Sigmoid colon (tissue), 7 donors: ENCODE data around the gene SLA2. TPM values are rescaled to one million over a fixed set of nuclear protein-coding genes. Genes with fewer than 3 reads are reported as not detected.
A peak's percentile ranks its signal among the peaks of the same experiment; 100 is the strongest.

Experiments used
- DNase-seq: peaks from one replicate; pipeline ENCODE4 v3.0.0-alpha.2; 2019
- H3K27ac ChIP-seq, 4 donors: fragments of 200-600 bp; sonication (generic); one replicate each; pipeline ENCODE4 v1.5.1; 2016 to 2019; ENCODE audit warnings: mild to moderate bottlenecking in 1 of 4
- H3K27me3 ChIP-seq, 3 donors: fragments of 200-600 bp; sonication (generic); one replicate each; pipeline ENCODE4 v1.5.1; 2019; ENCODE audit warnings: mild to moderate bottlenecking in 1 of 3
- H3K36me3 ChIP-seq, 4 donors: fragments of 200-600 bp; sonication (generic); one replicate each; pipeline ENCODE4 v1.5.1; 2016 to 2019
- H3K4me1 ChIP-seq, 4 donors: fragments of 200-600 bp; sonication (generic); one replicate each; pipeline ENCODE4 v1.5.1; 2017 to 2019
- H3K4me3 ChIP-seq, 4 donors: fragments of 200-600 bp; sonication (generic); one replicate each; pipeline ENCODE4 v1.5.1; 2017 to 2019; ENCODE audit warnings: mild to moderate bottlenecking in 2 of 4, moderate library complexity in 1 of 4
- H3K9me3 ChIP-seq, 4 donors: fragments of 200-600 bp in 3 of 4; sonication (generic) in 3 of 4; one replicate each; pipeline versions ENCODE4 v1.5.1 to v1.6.1; 2013 to 2019
- CTCF ChIP-seq, 4 experiments: fragments of 450-650 bp in 3 of 4; fragments of 200-600 bp in 1 of 4; IDR thresholded peaks; one replicate each; pipeline ENCODE4 v1.5.1; 2016 to 2019; ENCODE audit warnings: antibody characterized with exemption in 4 of 4, mild to moderate bottlenecking in 3 of 4, moderate library complexity in 2 of 4
- EP300 ChIP-seq, 4 donors: sonication (generic); formaldehyde crosslinking; IDR thresholded peaks; one replicate each; pipeline ENCODE4 v1.6.1; 2017; ENCODE audit warnings: antibody characterized with exemption in 4 of 4
- POLR2A ChIP-seq, 2 donors: fragments of 450-650 bp; IDR thresholded peaks; one replicate each; pipeline ENCODE4 v1.6.1; 2016; ENCODE audit warnings: antibody characterized with exemption in 2 of 2, mild to moderate bottlenecking in 2 of 2, moderate library complexity in 2 of 2
- POLR2AphosphoS5 ChIP-seq, 4 donors: sonication (generic); formaldehyde crosslinking; IDR thresholded peaks; one replicate each; pipeline ENCODE4 v1.6.1; 2017; ENCODE audit warnings: antibody characterized with exemption in 4 of 4
- WGBS, 2 donors: extraction: QIAGEN DNeasy Blood & Tissue Kit; methylation state at CpG; one replicate each; pipeline ENCODE4 v1.1.7; 2013; 5-methylcytosine and 5-hydroxymethylcytosine counted together
- intact Hi-C: fragments of 100-400 bp; cut with DNase I; formaldehyde crosslinking; loops from one replicate; pipeline ENCODE4 v1.15.1; 2023
- polyA plus RNA-seq, 3 donors: library from polyadenylated mRNA; stranded (reverse); fragments of 200-250 nt; gene quantifications; one replicate each; pipeline ENCODE4 v1.2.3, GENCODE V29; 2013
- total RNA-seq, 4 donors: library from RNA; depleted of rRNA; stranded (reverse); fragments of >200 nt; gene quantifications; one replicate each; pipeline ENCODE4 v1.1.0, GENCODE V29; 2016
- donor health status: healthy with polysubstance abuse.
- donor health status: Bipolar disorder and iron deficiency.
- donor health status: healthy.

SLA2 gene
- total and polyA plus RNA-seq, 7 donors, result 0.46 to 3.4 (median 0.55) TPM; not detected in 3

GRCh38 chr20:36573798-36574365 lies 72.1 kb downstream of the SLA2 start:
- WGBS, 2 donors, result 0 to 1% methylated on average over 53 of the region's 53 CpGs
- Histone ChIP-seq H3K4me3 (peak overlapping the region; percentile 82 to 87 (median 84)), H3K9me3 (no peaks in the 10 kb centered on the region), H3K27me3 (no peaks in the 10 kb centered on the region), H3K27ac (peak overlapping the region; percentile 88 to 94 (median 91)), H3K4me1 (peaks cover 0 to 40% (median 29%) of the 10 kb centered on the region in 4 donors), H3K36me3 (peaks cover 0 to 4% (median 0%) of the 10 kb centered on the region in 4 donors)
- peak; percentile 79 for DNase-seq
- TF ChIP-seq POLR2AphosphoS5 (IDR thresholded peaks at IDR 0.05) (no peak), CTCF (IDR thresholded peaks at IDR 0.05) (no peak), EP300 (IDR thresholded peaks at IDR 0.05) (no peak), POLR2A (IDR thresholded peaks at IDR 0.05) (no peak)
- intact Hi-C loops, result loop anchor here (2.0 to 10.0 kb wide), 2 partner anchors 31 to 201 kb away; partner anchors contain the start of genes DSN1 and RAB5IF

- Histone ChIP-seq H3K4me1 (peaks cover 0 to 40% (median 29%) of the 10 kb centered on the region in 4 donors), H3K27ac (peak within 1 kb of the TSS; percentile 88 to 94 (median 91)), H3K4me3 (peak within 1 kb of the TSS; percentile 82 to 87 (median 84)), H3K36me3 (no peaks in the 10 kb centered on the region), H3K9me3 (no peaks in the 10 kb centered on the region), H3K27me3 (no peaks in the 10 kb centered on the region)
- TF ChIP-seq EP300 (IDR thresholded peaks at IDR 0.05) (no peak), POLR2AphosphoS5 (IDR thresholded peaks at IDR 0.05) (peak in 3 of 4 donors; percentile 48 to 66 (median 64))
- DNase-seq, result peak; percentile 92
- intact Hi-C loops, result loop anchor here (10.0 kb wide), 1 partner anchor 202 kb away; the partner anchor contains the start of gene DSN1
- WGBS, 2 donors, result 3 to 6% methylated on average over 80 of the region's 80 CpGs
These were observed 72.7 kb downstream of the SLA2 start, which contains the start of gene TGIF2 for GRCh38 chr20:36573103-36573797. Gene TGIF2, plus strand, starts transcription at chr20:36573597. Its CDS starts 5,178 bp downstream, at chr20:36578775.

DNA sequence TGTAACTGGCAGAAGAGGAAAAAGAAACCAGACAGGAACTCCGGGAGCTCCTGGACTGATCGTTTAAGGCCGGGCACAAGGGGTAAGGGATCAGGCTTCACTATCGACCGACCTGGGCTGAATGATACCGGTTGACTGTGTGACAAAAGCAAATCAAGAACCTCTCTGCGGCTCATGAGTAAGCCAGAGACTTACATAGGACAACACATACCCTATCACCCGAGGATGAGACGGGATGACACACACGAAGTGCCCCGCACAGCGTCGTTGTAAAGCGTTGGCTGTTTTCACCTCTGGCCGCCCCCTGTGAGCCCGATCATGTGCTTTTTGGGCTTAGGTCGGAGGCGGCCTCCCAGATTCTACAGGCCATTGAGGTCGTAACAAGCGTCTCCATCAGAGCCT lies 73.3 kb downstream of the SLA2 start:
- H3K4me3 ChIP-seq, result peak overlapping the region; percentile 82 to 87 (median 84)
- peak overlapping the region; percentile 88 to 94 (median 91) for H3K27ac ChIP-seq
- H3K27me3 ChIP-seq, result no peaks in the 10 kb centered on the region
- H3K36me3 ChIP-seq, result no peaks in the 10 kb centered on the region
- peaks cover 0 to 40% (median 29%) of the 10 kb centered on the region in 4 donors for H3K4me1 ChIP-seq
- DNase-seq, result no peak
- WGBS, 2 donors, result 18 to 19% methylated on average over 20 of the region's 20 CpGs
- TF ChIP-seq EP300 (IDR thresholded peaks at IDR 0.05) (no peak), CTCF (IDR thresholded peaks at IDR 0.05) (no peak), POLR2AphosphoS5 (IDR thresholded peaks at IDR 0.05) (no peak)
- intact Hi-C loops, result loop anchor here (10.0 kb wide), 1 partner anchor 202 kb away; the partner anchor contains the start of gene DSN1
- no peaks in the 10 kb centered on the region for H3K9me3 ChIP-seq

DNA sequence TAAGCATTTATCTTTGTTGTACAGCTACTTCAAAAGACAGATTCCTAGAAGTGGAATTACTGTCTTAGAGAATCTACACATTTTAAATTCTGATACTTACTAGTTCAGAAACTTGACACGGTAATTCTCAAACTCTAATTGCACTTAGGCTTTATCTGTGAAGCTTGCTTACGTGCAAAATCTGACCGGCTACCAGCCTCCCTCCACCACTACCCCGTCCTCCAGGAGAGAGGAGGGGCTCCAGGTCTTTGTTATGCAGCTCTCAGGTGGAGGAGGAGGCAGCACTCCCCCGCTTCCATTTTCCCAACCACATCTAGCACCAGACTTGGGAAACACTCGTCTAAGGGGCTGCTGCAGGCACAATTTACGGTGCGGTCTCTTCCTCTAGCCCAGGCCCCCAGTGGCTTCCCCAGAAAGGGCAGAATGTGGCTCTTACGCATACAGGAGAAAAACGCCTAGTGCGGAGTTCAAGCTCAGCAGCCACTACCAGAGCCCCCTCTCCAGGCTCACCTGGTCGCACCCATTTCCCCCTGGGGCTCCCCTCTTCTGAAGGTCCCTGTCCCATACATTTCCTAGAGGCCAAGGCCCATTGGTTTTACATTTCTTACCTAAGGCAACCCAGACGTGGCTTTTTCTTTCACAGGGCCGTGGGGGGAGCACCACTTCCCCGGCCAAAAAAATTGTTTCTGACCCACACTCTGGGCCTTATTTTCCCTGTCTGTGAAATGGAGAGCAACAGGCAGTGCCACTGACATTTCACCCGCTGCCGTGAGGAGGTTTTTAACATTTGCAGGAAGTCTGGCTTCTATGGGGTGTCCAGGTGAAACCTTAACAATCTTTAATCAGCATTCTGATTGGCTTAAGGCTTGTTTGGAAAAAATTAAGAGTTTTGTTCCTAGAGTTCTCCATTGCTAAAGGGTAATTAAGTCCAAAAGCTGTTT lies 74.2 kb downstream of the SLA2 start:
- no peaks in the 10 kb centered on the region for H3K36me3 ChIP-seq
- H3K4me3 ChIP-seq, result no peak overlapping the region
- 62 to 66% methylated on average over 17 of the region's 17 CpGs for WGBS, 2 donors

More for the DNA sequence above, 74.2 kb downstream of the SLA2 start:
- intact Hi-C loops, result loop anchor here (10.0 kb wide), 1 partner anchor 203 kb away; the partner anchor contains the start of gene DSN1
- H3K4me1 ChIP-seq, result peaks cover 0 to 41% (median 32%) of the 10 kb centered on the region in 4 donors
- H3K27ac ChIP-seq, result peak overlapping the region; percentile 88 to 94 (median 91)
- TF ChIP-seq CTCF (IDR thresholded peaks at IDR 0.05) (no peak), POLR2A (IDR thresholded peaks at IDR 0.05) (no peak), POLR2AphosphoS5 (IDR thresholded peaks at IDR 0.05) (no peak), EP300 (IDR thresholded peaks at IDR 0.05) (no peak)
- no peaks in the 10 kb centered on the region for H3K9me3 ChIP-seq
- no peak for DNase-seq
- H3K27me3 ChIP-seq, result no peaks in the 10 kb centered on the region
